Measurements from ENCODE around the gene ANKMY1.

GRCh38 chr2:240467149-240467642 lies 90.6 kb downstream of the ANKMY1 start:
- TF ChIP-seq EZH2 (IDR thresholded peaks at IDR 0.05; ENCODE audit: low read depth) (no peak), CTCF (conservative IDR thresholded peaks at IDR 0.05) (no peak)
